Kidney (tissue), 14 donors: ENCODE measurements around the gene FKBP1B. TPM values are rescaled to one million over a fixed set of nuclear protein-coding genes. Genes with fewer than 3 reads are reported as not detected.

ENCODE experiments used
- DNase-seq, 5 donors: peaks; one replicate each; pipeline ENCODE4 v3.0.0-alpha.2; 2013 to 2020
- FAIRE-seq: peaks from 2 replicates; lab custom pipeline; 2012; peaks lifted over from hg19 to GRCh38; lab: Jason Lieb, UNC
- H3K27ac ChIP-seq, 2 donors: one replicate each; pipeline ENCODE4 v1.7.0; 2013; ENCODE audit warnings: low read depth in 2 of 2, low read length in 2 of 2, inconsistent platforms in 1 of 2
- H3K27me3 ChIP-seq: one replicate; pipeline ENCODE4 v1.7.1; 2013; ENCODE audit warnings: low read length, inconsistent platforms; ENCODE audit not compliant: control insufficient read depth, insufficient read depth
- H3K36me3 ChIP-seq, 3 donors: one replicate each; pipeline versions ENCODE4 v1.7.0 to v1.7.1; 2013; ENCODE audit warnings: low read length in 3 of 3, control low read depth in 1 of 3, inconsistent platforms in 1 of 3; ENCODE audit not compliant: insufficient read depth in 3 of 3, control insufficient read depth in 2 of 3
- H3K4me1 ChIP-seq, 3 donors: one replicate each; pipeline versions ENCODE4 v1.7.0 to v1.7.1; 2013; ENCODE audit warnings: low read length in 3 of 3, inconsistent platforms in 1 of 3, low read depth in 1 of 3; ENCODE audit not compliant: control insufficient read depth in 2 of 3, insufficient read depth in 2 of 3
- H3K4me3 ChIP-seq, 3 donors: one replicate each; pipeline versions ENCODE4 v1.7.0 to v1.8.1; 2013; ENCODE audit warnings: low read length in 3 of 3, control low read depth in 1 of 3, inconsistent platforms in 1 of 3
- H3K9ac ChIP-seq, 3 donors: one replicate each; pipeline versions ENCODE4 v1.7.0 to v1.7.1; 2013; ENCODE audit warnings: low read length in 3 of 3, control low read depth in 1 of 3, inconsistent platforms in 1 of 3
- H3K9me3 ChIP-seq, 3 donors: one replicate each; pipeline versions ENCODE4 v1.7.0 to v1.7.1; 2013; ENCODE audit warnings: low read length in 3 of 3, control low read depth in 1 of 3, inconsistent platforms in 1 of 3; ENCODE audit not compliant: control insufficient read depth in 2 of 3, insufficient read depth in 1 of 3
- intact Hi-C: fragments of 100-400 bp; cut with DNase I; formaldehyde crosslinking; loops from one replicate; pipeline ENCODE4 v1.11.1; 2022
- polyA plus RNA-seq: library from polyadenylated mRNA; stranded (reverse); fragments of 350-450 nt; fragmentation: Illumina TruSeq; extraction: RNeasy Lipid Tissue Mini Kit (QIAGEN cat#74804); gene quantifications from one replicate; pipeline ENCODE4 v1.2.3, GENCODE V29; 2014; ENCODE audit warnings: low read depth, low replicate concordance; ENCODE audit not compliant: insufficient read depth
- total RNA-seq: library from RNA; stranded (reverse); fragmentation: NEBNext Ultra II Directional; extraction: Animal tissue kit (Norgen Biotek cat#: 25700); gene quantifications from one replicate; pipeline ENCODE4 v1.2.1, GENCODE V29; 2021
- TF ChIP-seq, protein P1 (sequence below): IDR thresholded peaks from 3 replicates; pipeline ENCODE4 v1.5.1; 2012; ENCODE audit warnings: mild to moderate bottlenecking, moderate library complexity, borderline replicate concordance; ENCODE audit not compliant: insufficient read depth; ENCODE audit errors: extremely low read depth
- donor health status: control.
- donor health status: control.
- donor health status: control.
- donor health status: control.
- donor health status: control.
- donor health status: DM: yes; HTN: yes; CAD: no.
- donor health status: Normal renal cell carcinoma (clear cell type).

The FKBP1B gene
- total and polyA plus RNA-seq, 2 donors from 2014 or later, result 11.8 to 19.8 TPM

DNA sequence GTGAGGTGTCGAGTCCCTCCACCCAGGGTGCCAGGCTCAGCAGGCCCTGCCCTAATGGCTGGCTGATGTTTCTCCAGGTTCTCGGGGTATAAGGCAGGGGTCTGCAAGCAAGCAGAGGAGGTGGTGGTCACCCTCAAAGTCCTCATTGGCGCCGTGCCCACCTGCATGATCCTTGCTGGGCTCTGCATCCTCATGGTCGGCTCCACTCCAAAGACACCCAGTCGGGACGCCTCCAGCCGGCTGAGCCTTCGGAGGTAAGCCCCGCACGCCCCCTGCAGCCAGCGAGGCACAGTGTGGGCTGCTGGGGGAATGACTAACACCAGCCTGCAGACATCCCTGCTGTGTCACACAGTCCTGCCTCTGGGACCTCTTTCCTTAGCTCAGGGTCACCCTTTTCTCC, 25.5 kb upstream of the FKBP1B start:
- FAIRE-seq (no peak), DNase-seq (no peak)
- Histone ChIP-seq H3K36me3 (peaks cover 0 to 2% (median 0%) of the 10 kb centered on the region in 3 donors), H3K27me3 (no peaks in the 10 kb centered on the region), H3K4me3 (no peak overlapping the region), H3K9me3 (no peaks in the 10 kb centered on the region), H3K4me1 (no peaks in the 10 kb centered on the region), H3K9ac (no peak overlapping the region), H3K27ac (no peak overlapping the region)
- intact Hi-C loops, result no loop called here
- TF ChIP-seq, protein P1, sequence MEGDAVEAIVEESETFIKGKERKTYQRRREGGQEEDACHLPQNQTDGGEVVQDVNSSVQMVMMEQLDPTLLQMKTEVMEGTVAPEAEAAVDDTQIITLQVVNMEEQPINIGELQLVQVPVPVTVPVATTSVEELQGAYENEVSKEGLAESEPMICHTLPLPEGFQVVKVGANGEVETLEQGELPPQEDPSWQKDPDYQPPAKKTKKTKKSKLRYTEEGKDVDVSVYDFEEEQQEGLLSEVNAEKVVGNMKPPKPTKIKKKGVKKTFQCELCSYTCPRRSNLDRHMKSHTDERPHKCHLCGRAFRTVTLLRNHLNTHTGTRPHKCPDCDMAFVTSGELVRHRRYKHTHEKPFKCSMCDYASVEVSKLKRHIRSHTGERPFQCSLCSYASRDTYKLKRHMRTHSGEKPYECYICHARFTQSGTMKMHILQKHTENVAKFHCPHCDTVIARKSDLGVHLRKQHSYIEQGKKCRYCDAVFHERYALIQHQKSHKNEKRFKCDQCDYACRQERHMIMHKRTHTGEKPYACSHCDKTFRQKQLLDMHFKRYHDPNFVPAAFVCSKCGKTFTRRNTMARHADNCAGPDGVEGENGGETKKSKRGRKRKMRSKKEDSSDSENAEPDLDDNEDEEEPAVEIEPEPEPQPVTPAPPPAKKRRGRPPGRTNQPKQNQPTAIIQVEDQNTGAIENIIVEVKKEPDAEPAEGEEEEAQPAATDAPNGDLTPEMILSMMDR, result no peak

DNA sequence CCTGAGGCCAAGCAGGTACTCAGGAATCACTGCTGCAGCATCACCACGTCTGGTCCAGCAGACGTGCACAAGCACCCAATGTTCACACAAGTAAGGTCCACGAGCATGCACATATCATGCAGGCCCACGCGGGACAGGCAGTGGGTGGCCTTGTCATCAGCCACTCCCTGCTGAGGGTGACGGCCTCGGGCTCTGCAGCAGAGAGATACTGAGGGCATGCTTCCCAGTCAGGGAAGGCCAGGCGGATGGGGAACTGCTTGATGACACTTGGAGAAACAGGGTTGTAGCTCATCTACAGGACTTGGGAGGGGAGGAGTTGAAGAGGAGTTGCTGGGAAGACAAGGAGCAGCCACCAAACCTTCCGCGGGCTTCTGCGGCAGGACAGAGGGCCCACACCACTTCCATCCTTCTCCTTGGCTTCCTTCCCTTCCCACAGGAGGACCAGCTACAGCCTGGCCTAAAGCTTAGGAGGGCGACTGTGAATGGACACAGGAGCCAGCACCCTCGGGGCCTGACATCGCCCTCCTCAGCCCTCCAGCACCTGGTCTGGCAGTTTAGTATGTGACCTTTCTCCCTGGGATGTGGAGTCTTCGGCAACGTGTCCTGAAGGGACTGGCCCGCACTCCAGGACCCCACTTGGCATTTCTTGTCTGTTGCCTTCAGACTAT, 24.4 kb upstream of the FKBP1B start:
- Histone ChIP-seq H3K36me3 (peaks cover 0 to 9% (median 8%) of the 10 kb centered on the region in 3 donors), H3K27ac (no peak overlapping the region), H3K4me3 (no peak overlapping the region), H3K9me3 (no peaks in the 10 kb centered on the region), H3K27me3 (no peaks in the 10 kb centered on the region), H3K4me1 (no peaks in the 10 kb centered on the region), H3K9ac (no peak overlapping the region)
- FAIRE-seq (no peak), DNase-seq (no peak)
- intact Hi-C loops, result no loop called here
- TF ChIP-seq, protein P1, result no peak

DNA sequence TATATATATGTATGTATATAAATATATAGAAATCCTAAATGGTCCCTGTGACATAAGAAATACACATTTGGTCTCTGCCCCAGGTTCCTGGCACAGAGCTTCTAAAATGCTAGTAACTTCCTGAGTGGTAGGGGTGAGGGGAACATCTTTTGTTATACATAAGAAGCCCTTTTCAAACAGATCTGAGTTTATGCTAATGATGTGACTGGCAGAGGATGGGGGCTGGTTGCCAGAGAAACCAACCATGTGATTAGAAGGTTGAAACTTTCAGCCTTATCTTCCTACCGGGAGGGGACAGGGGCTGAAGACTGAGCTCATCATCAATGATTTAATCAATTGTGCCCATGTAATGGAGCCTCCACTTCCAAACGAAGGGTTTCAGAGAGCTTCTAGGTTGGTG, 23.3 kb upstream of the FKBP1B start:
- no peak for DNase-seq
- H3K4me1 ChIP-seq, result no peaks in the 10 kb centered on the region
- H3K9me3 ChIP-seq, result no peaks in the 10 kb centered on the region
- intact Hi-C loops, result no loop called here
- TF ChIP-seq, protein P1, result no peak
- H3K9ac ChIP-seq, result no peak overlapping the region
- no peak overlapping the region for H3K27ac ChIP-seq
- peaks cover 0 to 15% (median 9%) of the 10 kb centered on the region in 3 donors for H3K36me3 ChIP-seq
- FAIRE-seq, result no peak
- no peak overlapping the region for H3K4me3 ChIP-seq
- H3K27me3 ChIP-seq, result no peaks in the 10 kb centered on the region
